ENCODE data around the gene CAMTA1.

CAMTA1 gene

GRCh38 chr1:6995789-6996188 is 210.5 kb downstream of the CAMTA1 start:
- no peaks in the 10 kb centered on the region for H3K9me3 ChIP-seq (ENCODE audit: low read length)
- H3K4me3 ChIP-seq (ENCODE audit: low read depth in 1 of 2, low read length in 2 of 2): no peak overlapping the region
- H3K9ac ChIP-seq (ENCODE audit: low read length): no peak overlapping the region
- no peaks in the 10 kb centered on the region for H3K27me3 ChIP-seq (ENCODE audit: control insufficient read depth in 1 of 2, insufficient read depth in 2 of 2, low read length in 2 of 2)
- no peaks in the 10 kb centered on the region for H3K4me1 ChIP-seq (ENCODE audit: insufficient read depth, low read length)
- no peaks in the 10 kb centered on the region for H3K36me3 ChIP-seq (ENCODE audit: insufficient read depth, low read length)
- H3K27ac ChIP-seq (ENCODE audit: low read depth, low read length): no peak overlapping the region

GRCh38 chr1:6996371-6996770 is 211.1 kb downstream of the CAMTA1 start:
- Histone ChIP-seq H3K36me3 (ENCODE audit: insufficient read depth, low read length) (no peaks in the 10 kb centered on the region), H3K9me3 (ENCODE audit: low read length) (no peaks in the 10 kb centered on the region), H3K9ac (ENCODE audit: low read length) (no peak overlapping the region), H3K27me3 (ENCODE audit: control insufficient read depth in 1 of 2, insufficient read depth in 2 of 2, low read length in 2 of 2) (no peaks in the 10 kb centered on the region), H3K4me3 (ENCODE audit: low read depth in 1 of 2, low read length in 2 of 2) (no peak overlapping the region), H3K4me1 (ENCODE audit: insufficient read depth, low read length) (no peaks in the 10 kb centered on the region), H3K27ac (ENCODE audit: low read depth, low read length) (no peak overlapping the region)

GRCh38 chr1:6996866-6997265 is 211.6 kb downstream of the CAMTA1 start:
- Histone ChIP-seq H3K4me3 (ENCODE audit: low read depth in 1 of 2, low read length in 2 of 2) (no peak overlapping the region), H3K9me3 (ENCODE audit: low read length) (no peaks in the 10 kb centered on the region), H3K4me1 (ENCODE audit: insufficient read depth, low read length) (no peaks in the 10 kb centered on the region), H3K36me3 (ENCODE audit: insufficient read depth, low read length) (no peaks in the 10 kb centered on the region), H3K27me3 (ENCODE audit: control insufficient read depth in 1 of 2, insufficient read depth in 2 of 2, low read length in 2 of 2) (no peaks in the 10 kb centered on the region), H3K9ac (ENCODE audit: low read length) (no peak overlapping the region), H3K27ac (ENCODE audit: low read depth, low read length) (no peak overlapping the region)

GRCh38 chr1:6998267-6998666 is 213.0 kb downstream of the CAMTA1 start:
- Histone ChIP-seq H3K27me3 (ENCODE audit: control insufficient read depth in 1 of 2, insufficient read depth in 2 of 2, low read length in 2 of 2) (no peaks in the 10 kb centered on the region), H3K4me3 (ENCODE audit: low read depth in 1 of 2, low read length in 2 of 2) (no peak overlapping the region), H3K4me1 (ENCODE audit: insufficient read depth, low read length) (no peaks in the 10 kb centered on the region), H3K9ac (ENCODE audit: low read length) (no peak overlapping the region), H3K36me3 (ENCODE audit: insufficient read depth, low read length) (no peaks in the 10 kb centered on the region), H3K27ac (ENCODE audit: low read depth, low read length) (no peak overlapping the region), H3K9me3 (ENCODE audit: low read length) (no peaks in the 10 kb centered on the region)

GRCh38 chr1:6999826-7000225 is 214.6 kb downstream of the CAMTA1 start:
- H3K27me3 ChIP-seq (ENCODE audit: control insufficient read depth in 1 of 2, insufficient read depth in 2 of 2, low read length in 2 of 2): no peaks in the 10 kb centered on the region
- no peaks in the 10 kb centered on the region for H3K36me3 ChIP-seq (ENCODE audit: insufficient read depth, low read length)

GRCh38 chr1:7000720-7001119 is 215.5 kb downstream of the CAMTA1 start:
- no peaks in the 10 kb centered on the region for H3K9me3 ChIP-seq (ENCODE audit: low read length)
- no peaks in the 10 kb centered on the region for H3K4me1 ChIP-seq (ENCODE audit: insufficient read depth, low read length)

More at GRCh38 chr1:6999826-7000225, 214.6 kb downstream of the CAMTA1 start:
- H3K4me3 ChIP-seq (ENCODE audit: low read depth in 1 of 2, low read length in 2 of 2): no peak overlapping the region
- H3K4me1 ChIP-seq (ENCODE audit: insufficient read depth, low read length): no peaks in the 10 kb centered on the region
- no peak overlapping the region for H3K27ac ChIP-seq (ENCODE audit: low read depth, low read length)
- no peak overlapping the region for H3K9ac ChIP-seq (ENCODE audit: low read length)
- H3K9me3 ChIP-seq (ENCODE audit: low read length): no peaks in the 10 kb centered on the region

GRCh38 chr1:7002728-7003127 is 217.5 kb downstream of the CAMTA1 start:
- H3K27ac ChIP-seq (ENCODE audit: low read depth, low read length): no peak overlapping the region
- no peak overlapping the region for H3K4me3 ChIP-seq (ENCODE audit: low read depth in 1 of 2, low read length in 2 of 2)
- H3K4me1 ChIP-seq (ENCODE audit: insufficient read depth, low read length): no peaks in the 10 kb centered on the region
- H3K36me3 ChIP-seq (ENCODE audit: insufficient read depth, low read length): no peaks in the 10 kb centered on the region
- no peaks in the 10 kb centered on the region for H3K9me3 ChIP-seq (ENCODE audit: low read length)
- H3K27me3 ChIP-seq (ENCODE audit: control insufficient read depth in 1 of 2, insufficient read depth in 2 of 2, low read length in 2 of 2): no peaks in the 10 kb centered on the region
- no peak overlapping the region for H3K9ac ChIP-seq (ENCODE audit: low read length)

More at GRCh38 chr1:7000720-7001119, 215.5 kb downstream of the CAMTA1 start:
- Histone ChIP-seq H3K4me3 (ENCODE audit: low read depth in 1 of 2, low read length in 2 of 2) (no peak overlapping the region), H3K36me3 (ENCODE audit: insufficient read depth, low read length) (no peaks in the 10 kb centered on the region), H3K9ac (ENCODE audit: low read length) (no peak overlapping the region), H3K27ac (ENCODE audit: low read depth, low read length) (no peak overlapping the region), H3K27me3 (ENCODE audit: control insufficient read depth in 1 of 2, insufficient read depth in 2 of 2, low read length in 2 of 2) (no peaks in the 10 kb centered on the region)

- H3K27ac ChIP-seq (ENCODE audit: low read depth, low read length): no peak overlapping the region
- no peaks in the 10 kb centered on the region for H3K9me3 ChIP-seq (ENCODE audit: low read length)
- no peaks in the 10 kb centered on the region for H3K36me3 ChIP-seq (ENCODE audit: insufficient read depth, low read length)
- H3K27me3 ChIP-seq (ENCODE audit: control insufficient read depth in 1 of 2, insufficient read depth in 2 of 2, low read length in 2 of 2): no peaks in the 10 kb centered on the region
- no peaks in the 10 kb centered on the region for H3K4me1 ChIP-seq (ENCODE audit: insufficient read depth, low read length)
- no peak overlapping the region for H3K4me3 ChIP-seq (ENCODE audit: low read depth in 1 of 2, low read length in 2 of 2)
- H3K9ac ChIP-seq (ENCODE audit: low read length): no peak overlapping the region
Measured at GRCh38 chr1:7003676-7004075, 218.4 kb downstream of the CAMTA1 start.

GRCh38 chr1:7004181-7004580 is 218.9 kb downstream of the CAMTA1 start:
- Histone ChIP-seq H3K27ac (ENCODE audit: low read depth, low read length) (no peak overlapping the region), H3K36me3 (ENCODE audit: insufficient read depth, low read length) (no peaks in the 10 kb centered on the region), H3K27me3 (ENCODE audit: control insufficient read depth in 1 of 2, insufficient read depth in 2 of 2, low read length in 2 of 2) (no peaks in the 10 kb centered on the region), H3K4me1 (ENCODE audit: insufficient read depth, low read length) (no peaks in the 10 kb centered on the region), H3K4me3 (ENCODE audit: low read depth in 1 of 2, low read length in 2 of 2) (no peak overlapping the region), H3K9me3 (ENCODE audit: low read length) (no peaks in the 10 kb centered on the region), H3K9ac (ENCODE audit: low read length) (no peak overlapping the region)

- Histone ChIP-seq H3K9ac (ENCODE audit: low read length) (no peak overlapping the region), H3K27ac (ENCODE audit: low read depth, low read length) (no peak overlapping the region), H3K9me3 (ENCODE audit: low read length) (no peaks in the 10 kb centered on the region), H3K4me3 (ENCODE audit: low read depth in 1 of 2, low read length in 2 of 2) (no peak overlapping the region), H3K27me3 (ENCODE audit: control insufficient read depth in 1 of 2, insufficient read depth in 2 of 2, low read length in 2 of 2) (no peaks in the 10 kb centered on the region), H3K4me1 (ENCODE audit: insufficient read depth, low read length) (no peaks in the 10 kb centered on the region), H3K36me3 (ENCODE audit: insufficient read depth, low read length) (no peaks in the 10 kb centered on the region)
Measured at GRCh38 chr1:7005762-7006161, 220.5 kb downstream of the CAMTA1 start.

- H3K9ac ChIP-seq (ENCODE audit: low read length): no peak overlapping the region
- no peaks in the 10 kb centered on the region for H3K36me3 ChIP-seq (ENCODE audit: insufficient read depth, low read length)
- no peak overlapping the region for H3K4me3 ChIP-seq (ENCODE audit: low read depth in 1 of 2, low read length in 2 of 2)
- H3K27me3 ChIP-seq (ENCODE audit: control insufficient read depth in 1 of 2, insufficient read depth in 2 of 2, low read length in 2 of 2): no peaks in the 10 kb centered on the region
- H3K27ac ChIP-seq (ENCODE audit: low read depth, low read length): no peak overlapping the region
- no peaks in the 10 kb centered on the region for H3K4me1 ChIP-seq (ENCODE audit: insufficient read depth, low read length)
- H3K9me3 ChIP-seq (ENCODE audit: low read length): no peaks in the 10 kb centered on the region
Measured at GRCh38 chr1:7006996-7007871, 222.0 kb downstream of the CAMTA1 start.

GRCh38 chr1:7007902-7008301 is 222.6 kb downstream of the CAMTA1 start:
- no peaks in the 10 kb centered on the region for H3K36me3 ChIP-seq (ENCODE audit: insufficient read depth, low read length)
- H3K4me1 ChIP-seq (ENCODE audit: insufficient read depth, low read length): no peaks in the 10 kb centered on the region
- H3K27ac ChIP-seq (ENCODE audit: low read depth, low read length): no peak overlapping the region
- no peak overlapping the region for H3K9ac ChIP-seq (ENCODE audit: low read length)
- H3K27me3 ChIP-seq (ENCODE audit: control insufficient read depth in 1 of 2, insufficient read depth in 2 of 2, low read length in 2 of 2): no peaks in the 10 kb centered on the region
- H3K9me3 ChIP-seq (ENCODE audit: low read length): no peaks in the 10 kb centered on the region
- H3K4me3 ChIP-seq (ENCODE audit: low read depth in 1 of 2, low read length in 2 of 2): no peak overlapping the region

Measured in muscle layer of colon (tissue), 2 donors.